Esophagus squamous epithelium (tissue), 5 donors: ENCODE data around the gene GAGE13. TPM values are rescaled to one million over a fixed set of nuclear protein-coding genes. Genes with fewer than 3 reads are reported as not detected.
"Not testable (repeated sequence)": the region's sequence is repeated elsewhere in the genome, so short reads cannot be mapped to it uniquely, and the experiment has no call there.

Experiments
- DNase-seq: peaks from one replicate; lab custom pipeline; 2025; lab: John Stamatoyannopoulos, UW
- H3K27ac ChIP-seq, 4 donors: fragments of 200-600 bp; sonication (generic); one replicate each; pipeline ENCODE4 v1.5.1; 2016 to 2019; ENCODE audit warnings: mild to moderate bottlenecking in 1 of 4
- H3K27me3 ChIP-seq, 4 donors: fragments of 200-600 bp; sonication (generic); 1 replicate in 3 of 4; 2 replicates in 1 of 4; pipeline versions ENCODE4 v1.5.1 to v1.6.0; 2017 to 2021; ENCODE audit warnings: antibody characterized with exemption in 1 of 4
- H3K36me3 ChIP-seq, 3 donors: fragments of 200-600 bp; sonication (generic); one replicate each; pipeline ENCODE4 v1.5.1; 2016 to 2019
- H3K4me1 ChIP-seq, 3 donors: fragments of 200-600 bp; sonication (generic); one replicate each; pipeline ENCODE4 v1.5.1; 2017 to 2019
- H3K4me3 ChIP-seq, 4 donors: fragments of 200-600 bp; sonication (generic); 1 replicate in 3 of 4; 2 replicates in 1 of 4; pipeline ENCODE4 v1.5.1; 2016 to 2019; ENCODE audit warnings: mild to moderate bottlenecking in 2 of 4, moderate library complexity in 1 of 4
- H3K9me3 ChIP-seq, 3 donors: fragments of 200-600 bp; sonication (generic); one replicate each; pipeline ENCODE4 v1.5.1; 2016 to 2019
- POLR2A ChIP-seq, 4 donors: fragments of 450-650 bp; IDR thresholded peaks; one replicate each; pipeline ENCODE4 v1.6.1; 2017; ENCODE audit warnings: antibody characterized with exemption in 4 of 4, mild to moderate bottlenecking in 4 of 4, moderate library complexity in 3 of 4
- WGBS, 2 donors: methylation state at CpG; one replicate each; pipeline ENCODE4 v1.1.5; 2018; 5-methylcytosine and 5-hydroxymethylcytosine counted together
- intact Hi-C: fragments of 100-400 bp; cut with DNase I; formaldehyde crosslinking; loops from one replicate; pipeline ENCODE4 v1.15.0; 2022
- total RNA-seq, 4 donors: library from RNA; depleted of rRNA; stranded (reverse); fragments of >200 nt; gene quantifications; one replicate each; pipeline ENCODE4 v1.1.0, GENCODE V29; 2016
- TF ChIP-seq, protein P1 (sequence below), 6 experiments: fragments of 450-650 bp in 4 of 6; fragments of 200-600 bp in 2 of 6; sonication (generic) in 2 of 6; IDR thresholded peaks; one replicate each; pipeline ENCODE4 v1.5.1; 2016 to 2019; ENCODE audit warnings: antibody characterized with exemption in 6 of 6, mild to moderate bottlenecking in 4 of 6, moderate library complexity in 4 of 6
- donor health status: DM: yes; HTN: yes; CAD: no.

The GAGE13 gene
- total RNA-seq, 4 donors from 2014 or later = not detected

DNA sequence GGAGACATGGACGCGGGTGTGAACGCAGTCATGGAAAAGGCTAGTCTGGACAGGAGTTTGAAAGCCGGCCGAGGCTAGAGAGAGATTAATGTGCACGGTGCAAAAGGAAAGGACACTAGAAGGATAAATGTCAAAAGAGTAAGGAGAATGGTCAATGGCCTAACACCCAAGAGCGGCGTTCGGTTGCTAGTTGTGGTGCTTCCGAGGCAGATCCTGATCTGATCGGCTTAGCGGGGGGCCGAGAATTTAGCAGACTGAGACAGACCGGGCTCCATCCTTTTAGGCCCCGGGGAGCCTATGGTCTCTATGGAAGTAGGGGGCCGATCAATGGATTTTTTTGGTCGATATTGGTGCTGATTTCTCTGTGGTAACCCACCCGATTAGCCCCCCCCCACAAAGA is 21.0 kb upstream of the GAGE13 start:
- intact Hi-C loops = no loop called here
- WGBS, 2 donors = 73 to 83% methylated on average over 9 to 18 of the region's 18 CpGs
- H3K4me3 ChIP-seq = no peak overlapping the region

DNA sequence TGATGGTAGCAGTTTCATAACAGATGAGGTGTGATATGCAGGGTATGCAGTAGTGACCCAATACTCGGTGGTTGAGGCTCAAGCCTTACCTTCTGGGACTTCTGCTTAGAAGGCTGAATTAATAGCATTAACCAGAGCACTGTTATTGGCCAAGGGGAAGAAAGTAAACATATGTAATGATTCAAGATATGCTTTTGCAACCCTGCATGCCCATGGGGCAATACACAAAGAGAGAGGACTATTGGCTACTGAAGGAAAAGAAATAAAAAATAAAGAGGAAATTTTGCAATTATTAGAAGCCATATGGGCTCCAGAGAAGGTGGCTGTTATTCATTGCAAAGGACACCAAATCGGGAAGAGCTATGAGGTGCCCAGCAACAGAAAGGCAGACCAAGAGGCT is 19.2 kb upstream of the GAGE13 start:
- Histone ChIP-seq H3K9me3 (no peaks in the 10 kb centered on the region), H3K4me3 (no peak overlapping the region), H3K4me1 (peaks cover 0 to 21% (median 10%) of the 10 kb centered on the region in 3 donors), H3K27me3 (no peaks in the 10 kb centered on the region), H3K36me3 (no peaks in the 10 kb centered on the region), H3K27ac (no peak overlapping the region)
- intact Hi-C loops = no loop called here
- no peak for TF ChIP-seq POLR2A (IDR thresholded peaks at IDR 0.05)
- TF ChIP-seq, protein P1, sequence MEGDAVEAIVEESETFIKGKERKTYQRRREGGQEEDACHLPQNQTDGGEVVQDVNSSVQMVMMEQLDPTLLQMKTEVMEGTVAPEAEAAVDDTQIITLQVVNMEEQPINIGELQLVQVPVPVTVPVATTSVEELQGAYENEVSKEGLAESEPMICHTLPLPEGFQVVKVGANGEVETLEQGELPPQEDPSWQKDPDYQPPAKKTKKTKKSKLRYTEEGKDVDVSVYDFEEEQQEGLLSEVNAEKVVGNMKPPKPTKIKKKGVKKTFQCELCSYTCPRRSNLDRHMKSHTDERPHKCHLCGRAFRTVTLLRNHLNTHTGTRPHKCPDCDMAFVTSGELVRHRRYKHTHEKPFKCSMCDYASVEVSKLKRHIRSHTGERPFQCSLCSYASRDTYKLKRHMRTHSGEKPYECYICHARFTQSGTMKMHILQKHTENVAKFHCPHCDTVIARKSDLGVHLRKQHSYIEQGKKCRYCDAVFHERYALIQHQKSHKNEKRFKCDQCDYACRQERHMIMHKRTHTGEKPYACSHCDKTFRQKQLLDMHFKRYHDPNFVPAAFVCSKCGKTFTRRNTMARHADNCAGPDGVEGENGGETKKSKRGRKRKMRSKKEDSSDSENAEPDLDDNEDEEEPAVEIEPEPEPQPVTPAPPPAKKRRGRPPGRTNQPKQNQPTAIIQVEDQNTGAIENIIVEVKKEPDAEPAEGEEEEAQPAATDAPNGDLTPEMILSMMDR (IDR thresholded peaks at IDR 0.05) = no peak
- 53 to 84% methylated on average over 2 of the region's 2 CpGs for WGBS, 2 donors
- DNase-seq = no peak

More for the DNA sequence above, 21.0 kb upstream of the GAGE13 start:
- Histone ChIP-seq H3K36me3 (no peaks in the 10 kb centered on the region), H3K9me3 (no peaks in the 10 kb centered on the region), H3K27me3 (no peaks in the 10 kb centered on the region), H3K27ac (peak overlapping the region in 2 of 4 donors; percentile 85 to 86), H3K4me1 (peaks cover 0 to 21% (median 10%) of the 10 kb centered on the region in 3 donors)
- TF ChIP-seq, protein P1 (IDR thresholded peaks at IDR 0.05) = no peak
- TF ChIP-seq POLR2A (IDR thresholded peaks at IDR 0.05) = no peak
- no peak for DNase-seq

DNA sequence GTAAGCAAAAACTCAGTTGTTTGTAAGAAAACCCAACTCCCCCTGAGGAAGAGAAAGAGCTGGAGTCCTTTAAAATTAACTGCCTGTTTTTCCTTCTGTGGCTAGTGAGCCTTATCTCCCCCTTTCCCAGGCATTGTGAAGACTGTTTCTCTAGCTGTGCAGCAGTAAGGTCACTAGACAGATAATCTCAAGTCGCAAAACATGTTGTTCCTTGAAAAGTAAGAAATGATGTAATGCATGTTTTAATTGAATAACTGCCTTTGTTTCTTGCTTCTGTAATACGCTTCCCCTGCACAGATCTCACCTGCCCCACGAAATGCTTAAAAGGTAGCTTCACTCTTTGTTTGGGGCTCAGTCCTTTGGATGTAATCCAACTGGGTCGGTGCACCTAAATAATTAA is 15.3 kb upstream of the GAGE13 start:
- H3K27me3 ChIP-seq = no peaks in the 10 kb centered on the region
- intact Hi-C loops = no loop called here
- 65 to 67% methylated on average over 4 of the region's 4 CpGs for WGBS, 2 donors
- H3K36me3 ChIP-seq = no peaks in the 10 kb centered on the region
- TF ChIP-seq, protein P1 (IDR thresholded peaks at IDR 0.05) = no peak
- TF ChIP-seq POLR2A (IDR thresholded peaks at IDR 0.05) = no peak
- DNase-seq = no peak
- H3K27ac ChIP-seq = no peak overlapping the region
- no peaks in the 10 kb centered on the region for H3K4me1 ChIP-seq
- H3K9me3 ChIP-seq = no peaks in the 10 kb centered on the region
- H3K4me3 ChIP-seq = no peak overlapping the region

DNA sequence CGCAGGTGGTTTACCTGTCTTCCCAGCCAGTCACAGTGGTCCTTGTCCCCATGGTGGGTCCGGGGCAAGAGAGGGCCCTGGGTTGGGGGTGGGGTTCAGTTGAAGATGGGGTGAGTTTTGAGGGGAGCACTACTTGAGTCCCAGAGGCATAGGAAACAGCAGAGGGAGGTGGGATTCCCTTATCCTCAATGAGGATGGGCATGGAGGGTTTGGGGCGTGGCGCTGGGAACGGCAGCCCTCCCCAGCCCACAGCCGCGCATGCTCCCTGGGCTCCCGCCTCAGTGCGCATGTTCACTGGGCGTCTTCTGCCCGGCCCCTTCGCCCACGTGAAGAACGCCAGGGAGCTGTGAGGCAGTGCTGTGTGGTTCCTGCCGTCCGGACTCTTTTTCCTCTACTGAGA is 9.6 kb upstream of the GAGE13 start, which contains the start of gene GAGE12J:
Gene GAGE12J, plus strand, starts transcription at position 301 of the 400 bp plus-strand sequence. CDS start 1,157 bp downstream, outside the sequence.
- H3K4me1 ChIP-seq, H3K4me3 ChIP-seq, H3K36me3 ChIP-seq, H3K9me3 ChIP-seq, H3K27me3 ChIP-seq, intact Hi-C loops, H3K27ac ChIP-seq, DNase-seq: not testable (repeated sequence)
- WGBS, 2 donors = 100% methylated on average over 1 of the region's 16 CpGs; no CpG with 5 or more reads in 1 of the 2 donors

DNA sequence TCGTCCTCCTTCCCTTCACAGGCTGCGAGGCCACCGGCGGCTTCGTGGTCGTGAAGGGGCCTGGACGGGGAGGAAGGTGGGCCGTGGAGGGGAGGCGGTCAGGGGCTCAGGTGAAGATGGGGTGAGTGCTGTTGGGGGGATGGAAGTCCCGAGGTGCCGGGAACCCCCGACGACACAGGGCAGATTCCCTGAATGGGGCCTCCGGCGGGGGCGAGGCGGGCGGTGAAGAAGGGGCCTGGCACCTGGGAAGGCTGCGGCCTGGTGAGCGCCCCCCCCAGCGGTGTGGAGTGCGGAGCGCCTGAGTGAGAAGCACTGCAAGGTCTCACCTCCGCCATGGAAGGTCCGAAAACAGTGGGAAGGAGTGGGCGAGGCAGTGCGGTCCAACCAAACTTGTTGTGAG is 9.1 kb upstream of the GAGE13 start:
- H3K4me1 ChIP-seq, DNase-seq, H3K36me3 ChIP-seq, intact Hi-C loops, H3K27me3 ChIP-seq, H3K27ac ChIP-seq, H3K9me3 ChIP-seq, H3K4me3 ChIP-seq: not testable (repeated sequence)
- no CpG with 5 or more reads among the region's 27 CpGs for WGBS, 2 donors

DNA sequence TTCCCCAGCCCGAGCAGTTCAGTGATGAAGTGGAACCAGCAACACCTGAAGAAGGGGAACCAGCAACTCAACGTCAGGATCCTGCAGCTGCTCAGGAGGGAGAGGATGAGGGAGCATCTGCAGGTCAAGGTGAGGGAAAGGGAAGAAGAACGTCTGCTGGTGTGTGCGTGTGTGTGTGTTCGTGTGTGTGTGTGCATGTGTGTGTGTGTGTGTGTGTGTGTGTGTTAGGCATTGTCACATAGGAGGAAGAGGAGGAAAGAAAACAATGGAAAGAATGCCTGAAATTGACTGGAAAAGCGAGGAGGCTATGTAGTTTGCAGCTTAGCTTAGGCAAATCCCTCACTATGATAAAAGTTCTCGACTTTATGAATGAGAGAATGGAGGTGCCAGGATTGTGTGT is 7.6 kb upstream of the GAGE13 start:
- H3K4me3 ChIP-seq, DNase-seq, intact Hi-C loops, H3K4me1 ChIP-seq, H3K27me3 ChIP-seq, H3K27ac ChIP-seq, H3K9me3 ChIP-seq, H3K36me3 ChIP-seq: not testable (repeated sequence)
- 54% methylated on average over 4 of the region's 7 CpGs; no CpG with 5 or more reads in 1 of the 2 donors for WGBS, 2 donors

DNA sequence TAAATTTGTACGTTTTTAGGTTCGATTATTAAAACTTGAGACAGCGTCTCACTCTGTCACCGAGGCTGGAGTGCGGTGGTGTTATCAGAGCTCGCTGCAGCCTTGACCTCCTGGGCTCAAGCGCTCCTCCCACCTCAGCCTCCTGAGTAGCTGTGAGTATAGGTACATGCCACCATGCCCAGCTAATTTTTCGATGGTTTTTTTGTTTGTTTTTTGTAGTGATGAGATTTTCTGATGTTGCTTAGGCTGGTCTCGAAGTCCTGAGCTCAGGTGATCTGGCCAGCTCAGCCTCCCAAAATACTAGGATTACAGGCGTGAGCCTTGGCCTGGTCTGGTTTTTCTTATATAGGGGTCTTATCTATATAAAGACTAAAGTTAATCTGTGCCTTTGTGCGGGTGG is 961 bp upstream of the GAGE13 start:
- H3K27ac ChIP-seq, H3K36me3 ChIP-seq, intact Hi-C loops, DNase-seq, H3K9me3 ChIP-seq, H3K27me3 ChIP-seq, H3K4me1 ChIP-seq, H3K4me3 ChIP-seq: not testable (repeated sequence)
- 77 to 100% methylated on average over 2 to 7 of the region's 11 CpGs for WGBS, 2 donors

DNA sequence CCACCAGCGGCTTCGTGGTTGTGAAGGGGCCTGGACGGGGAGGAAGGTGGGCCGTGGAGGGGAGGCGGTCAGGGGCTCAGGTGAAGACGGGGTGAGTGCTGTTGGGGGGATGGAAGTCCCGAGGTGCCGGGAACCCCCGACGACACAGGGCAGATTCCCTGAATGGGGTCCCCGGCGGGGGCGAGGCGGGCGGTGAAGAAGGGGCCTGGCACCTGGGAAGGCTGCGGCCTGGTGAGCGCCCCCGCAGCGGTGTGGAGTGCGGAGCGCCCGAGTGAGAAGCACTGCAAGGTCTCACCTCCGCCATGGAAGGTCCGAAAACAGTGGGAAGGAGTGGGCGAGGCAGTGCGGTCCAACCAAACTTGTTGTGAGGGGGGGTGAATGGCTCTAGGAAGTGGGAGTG is 459 bp downstream of the GAGE13 start:
- H3K9me3 ChIP-seq, H3K4me3 ChIP-seq, H3K36me3 ChIP-seq, DNase-seq, H3K27me3 ChIP-seq, H3K27ac ChIP-seq, H3K4me1 ChIP-seq, intact Hi-C loops: not testable (repeated sequence)
- 100% methylated on average over 1 of the region's 26 CpGs; no CpG with 5 or more reads in 1 of the 2 donors for WGBS, 2 donors

DNA sequence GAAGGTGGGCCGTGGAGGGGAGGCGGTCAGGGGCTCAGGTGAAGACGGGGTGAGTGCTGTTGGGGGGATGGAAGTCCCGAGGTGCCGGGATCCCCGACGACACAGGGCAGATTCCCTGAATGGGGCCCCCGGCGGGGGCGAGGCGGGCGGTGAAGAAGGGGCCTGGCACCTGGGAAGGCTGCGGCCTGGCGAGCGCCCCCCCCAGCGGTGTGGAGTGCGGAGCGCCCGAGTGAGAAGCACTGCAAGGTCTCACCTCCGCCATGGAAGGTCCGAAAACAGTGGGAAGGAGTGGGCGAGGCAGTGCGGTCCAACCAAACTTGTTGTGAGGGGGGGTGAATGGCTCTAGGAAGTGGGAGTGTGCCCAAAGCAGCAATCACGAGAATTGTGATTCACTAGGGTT is 10.1 kb downstream of the GAGE13 start:
- intact Hi-C loops, H3K27me3 ChIP-seq, H3K9me3 ChIP-seq, H3K4me1 ChIP-seq, DNase-seq, H3K4me3 ChIP-seq, H3K27ac ChIP-seq, H3K36me3 ChIP-seq: not testable (repeated sequence)
- WGBS, 2 donors = 92% methylated on average over 5 of the region's 24 CpGs; no CpG with 5 or more reads in 1 of the 2 donors

DNA sequence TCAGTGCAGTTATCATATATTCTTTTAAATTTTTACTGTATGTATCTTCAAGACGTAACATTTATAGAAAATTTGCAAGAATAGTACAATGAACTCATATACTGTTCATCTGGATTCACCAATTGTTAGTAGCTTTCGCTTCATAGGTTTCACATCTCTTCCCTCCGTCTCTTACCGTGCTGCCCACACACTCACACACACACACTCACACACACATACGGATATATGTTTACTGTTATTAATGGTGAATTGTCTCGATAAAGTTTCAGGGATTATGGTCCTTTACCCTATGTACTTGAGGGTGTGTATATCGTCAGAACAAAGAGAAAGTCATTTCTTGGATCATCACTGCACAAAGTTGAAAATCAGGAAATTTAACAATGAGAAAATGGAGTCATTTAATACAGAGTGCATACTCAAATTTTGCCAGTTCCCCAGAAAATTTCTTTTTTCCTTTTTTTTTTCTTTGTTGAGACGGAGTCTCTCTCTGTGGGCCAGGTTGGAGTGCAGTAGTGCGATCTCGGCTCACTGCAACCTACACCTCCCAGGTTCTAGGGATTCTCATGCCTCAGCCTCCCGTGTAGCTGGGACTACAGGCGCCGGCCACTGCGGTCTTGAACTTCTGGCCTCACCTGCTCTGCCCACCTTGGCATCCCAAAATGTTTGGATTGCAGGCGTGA is 13.3 kb downstream of the GAGE13 start:
- H3K27me3 ChIP-seq, intact Hi-C loops, H3K4me1 ChIP-seq, H3K27ac ChIP-seq, H3K4me3 ChIP-seq, H3K9me3 ChIP-seq, H3K36me3 ChIP-seq, DNase-seq: not testable (repeated sequence)
- 77 to 78% methylated on average over 14 of the region's 15 CpGs for WGBS, 2 donors
